DMS153 (cell line): ENCODE data around the gene DXO.
"Not testable (repeated sequence)": the region's sequence is repeated elsewhere in the genome, so short reads cannot be mapped to it uniquely, and the experiment has no call there.

Experiments used
- DNase-seq: peaks from one replicate; lab custom pipeline; 2025; lab: John Stamatoyannopoulos, UW

Gene DXO

GRCh38 chr6:31956796-31957195 is 15.1 kb downstream of the DXO start:
- no peak for DNase-seq

DNA sequence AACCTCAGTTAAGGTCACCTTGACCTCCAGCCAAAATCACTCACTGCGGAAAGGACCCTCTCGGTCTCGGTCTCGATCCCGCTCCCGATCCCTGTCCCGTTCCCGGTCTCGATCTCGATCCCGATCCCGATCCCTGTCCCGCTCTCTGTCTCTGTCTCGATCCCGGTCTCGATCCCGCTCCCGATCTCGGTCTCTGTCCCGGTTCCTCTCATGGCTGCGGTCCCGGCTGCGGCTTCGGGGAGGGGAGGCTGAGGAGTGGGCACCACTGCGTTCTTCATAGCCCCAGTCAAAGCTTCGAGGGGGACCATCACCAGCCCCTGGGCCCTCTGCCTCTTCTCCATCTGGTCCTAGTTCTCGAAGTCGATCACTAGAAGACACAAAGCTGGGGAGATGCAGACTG is 17.4 kb downstream of the DXO start:
- DNase-seq: no peak

- DNase-seq: no peak
Observed at GRCh38 chr6:31952890-31953289, 19.0 kb downstream of the DXO start.

DNA sequence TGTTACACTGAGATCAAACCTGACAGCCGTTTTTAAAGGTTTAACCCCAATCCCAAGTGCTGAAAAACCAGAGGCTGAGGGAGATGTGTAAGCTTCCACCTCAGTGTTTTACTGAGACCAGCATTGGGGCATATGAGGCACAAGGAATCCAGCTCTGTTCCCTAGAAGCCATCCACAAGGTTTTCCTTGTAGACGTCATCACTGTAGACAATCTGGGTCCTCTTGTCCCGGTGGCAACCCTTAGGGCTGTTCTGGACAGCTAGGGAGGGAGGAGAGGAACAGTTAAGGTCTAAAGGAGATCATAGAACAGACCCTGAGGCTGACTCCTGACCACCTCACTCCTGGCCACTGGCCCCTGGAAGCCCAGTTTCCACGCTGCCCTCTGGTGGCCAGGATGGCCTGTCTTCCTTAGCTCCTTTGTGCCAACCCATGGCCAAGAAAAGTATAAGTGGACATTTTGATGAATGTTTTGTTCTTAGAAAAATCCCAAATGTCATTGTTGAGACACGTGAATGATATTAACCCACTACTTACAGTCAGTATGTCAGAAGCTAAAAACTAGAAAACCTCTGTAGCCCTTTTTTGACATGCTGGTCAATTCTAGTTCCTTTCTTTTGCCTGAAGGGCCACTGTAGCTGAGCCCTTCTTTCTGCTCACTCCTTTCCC is 19.7 kb downstream of the DXO start:
- DNase-seq: no peak

GRCh38 chr6:31949926-31950548 is 21.9 kb downstream of the DXO start:
- no peak for DNase-seq

DNA sequence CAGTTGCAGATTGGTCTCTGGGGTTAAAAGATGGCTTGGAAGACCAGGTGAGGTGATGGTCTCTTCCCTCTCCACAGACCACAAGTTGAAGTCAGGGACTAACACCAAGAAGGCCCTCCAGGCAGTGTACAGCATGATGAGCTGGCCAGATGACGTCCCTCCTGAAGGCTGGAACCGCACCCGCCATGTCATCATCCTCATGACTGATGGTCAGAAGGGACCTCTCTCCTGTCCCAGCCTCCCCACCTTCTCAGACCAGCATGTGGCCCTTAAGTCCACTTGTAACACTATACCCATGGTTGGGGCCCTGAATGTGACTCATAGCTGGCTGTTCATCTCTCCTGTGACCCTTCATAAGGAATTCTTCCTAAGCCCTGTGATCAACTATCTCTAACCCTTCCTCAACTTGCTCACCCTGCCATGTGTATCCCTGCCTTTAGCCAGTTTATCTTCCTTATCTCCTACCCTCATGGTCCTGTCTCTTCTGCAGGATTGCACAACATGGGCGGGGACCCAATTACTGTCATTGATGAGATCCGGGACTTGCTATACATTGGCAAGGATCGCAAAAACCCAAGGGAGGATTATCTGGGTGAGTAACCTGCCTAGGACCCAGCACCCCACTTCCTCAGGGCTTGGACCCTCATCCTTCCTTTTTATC is 23.1 kb downstream of the DXO start:
- no peak for DNase-seq

DNA sequence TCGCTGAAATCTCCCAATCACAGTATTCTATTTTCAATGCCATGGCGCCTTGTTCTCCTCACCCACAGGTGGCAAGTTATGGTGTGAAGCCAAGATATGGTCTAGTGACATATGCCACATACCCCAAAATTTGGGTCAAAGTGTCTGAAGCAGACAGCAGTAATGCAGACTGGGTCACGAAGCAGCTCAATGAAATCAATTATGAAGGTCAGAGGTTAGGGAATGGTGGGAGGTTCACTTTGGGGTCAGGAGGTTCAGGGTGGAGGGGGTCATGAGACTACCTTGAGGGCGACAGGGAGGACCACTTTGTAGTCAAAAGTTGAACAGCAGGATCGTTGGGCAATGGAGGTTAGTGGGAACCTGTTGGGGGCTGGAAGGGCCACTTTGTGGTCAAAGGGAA is 23.6 kb downstream of the DXO start:
- DNase-seq: no peak

DNA sequence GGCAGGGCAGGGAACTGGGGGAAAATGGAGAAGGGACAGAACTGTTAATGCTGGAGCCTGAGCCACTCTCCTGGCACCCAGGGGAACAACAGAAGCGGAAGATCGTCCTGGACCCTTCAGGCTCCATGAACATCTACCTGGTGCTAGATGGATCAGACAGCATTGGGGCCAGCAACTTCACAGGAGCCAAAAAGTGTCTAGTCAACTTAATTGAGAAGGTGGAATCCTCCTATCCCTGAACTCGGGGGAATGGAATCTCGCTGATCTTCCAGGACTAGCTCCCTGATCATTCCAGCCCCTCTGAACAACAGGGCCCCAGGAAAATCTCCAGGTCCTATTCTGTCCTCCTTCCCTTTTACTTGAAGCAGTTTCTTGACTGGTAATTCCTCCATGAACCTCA is 24.1 kb downstream of the DXO start:
- no peak for DNase-seq

DNA sequence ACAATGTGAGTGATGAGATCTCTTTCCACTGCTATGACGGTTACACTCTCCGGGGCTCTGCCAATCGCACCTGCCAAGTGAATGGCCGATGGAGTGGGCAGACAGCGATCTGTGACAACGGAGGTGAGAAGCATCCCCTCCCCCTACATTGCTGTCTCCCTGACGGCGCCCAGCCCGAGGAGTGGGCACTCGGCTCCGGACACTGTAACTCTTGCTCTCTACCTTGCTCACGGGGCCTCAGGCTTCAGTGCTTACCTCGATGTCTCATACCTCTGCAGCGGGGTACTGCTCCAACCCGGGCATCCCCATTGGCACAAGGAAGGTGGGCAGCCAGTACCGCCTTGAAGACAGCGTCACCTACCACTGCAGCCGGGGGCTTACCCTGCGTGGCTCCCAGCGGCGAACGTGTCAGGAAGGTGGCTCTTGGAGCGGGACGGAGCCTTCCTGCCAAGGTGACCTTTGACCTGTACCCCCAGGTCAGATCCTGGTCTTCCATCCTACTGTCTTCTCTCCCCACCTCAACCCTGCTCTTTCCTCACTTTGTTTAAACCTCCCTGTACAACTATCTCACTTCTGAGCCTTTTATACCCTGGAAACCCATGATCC is 24.8 kb downstream of the DXO start:
- no peak for DNase-seq

DNA sequence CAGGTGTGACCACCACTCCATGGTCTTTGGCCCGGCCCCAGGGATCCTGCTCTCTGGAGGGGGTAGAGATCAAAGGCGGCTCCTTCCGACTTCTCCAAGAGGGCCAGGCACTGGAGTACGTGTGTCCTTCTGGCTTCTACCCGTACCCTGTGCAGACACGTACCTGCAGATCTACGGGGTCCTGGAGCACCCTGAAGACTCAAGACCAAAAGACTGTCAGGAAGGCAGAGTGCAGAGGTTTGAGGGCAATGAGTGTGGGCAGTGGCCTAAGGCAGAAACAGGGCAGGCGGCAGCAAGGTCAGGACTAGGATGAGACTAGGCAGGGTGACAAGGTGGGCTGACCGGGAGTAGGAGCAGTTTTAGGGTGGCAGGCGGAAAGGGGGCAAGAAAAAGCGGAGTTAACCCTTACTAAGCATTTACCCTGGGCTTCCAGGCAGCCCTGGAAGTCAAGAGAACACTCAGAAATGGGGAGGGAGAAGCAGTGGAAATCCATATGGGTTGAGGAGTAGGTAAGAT is 25.5 kb downstream of the DXO start:
- no peak for DNase-seq

DNA sequence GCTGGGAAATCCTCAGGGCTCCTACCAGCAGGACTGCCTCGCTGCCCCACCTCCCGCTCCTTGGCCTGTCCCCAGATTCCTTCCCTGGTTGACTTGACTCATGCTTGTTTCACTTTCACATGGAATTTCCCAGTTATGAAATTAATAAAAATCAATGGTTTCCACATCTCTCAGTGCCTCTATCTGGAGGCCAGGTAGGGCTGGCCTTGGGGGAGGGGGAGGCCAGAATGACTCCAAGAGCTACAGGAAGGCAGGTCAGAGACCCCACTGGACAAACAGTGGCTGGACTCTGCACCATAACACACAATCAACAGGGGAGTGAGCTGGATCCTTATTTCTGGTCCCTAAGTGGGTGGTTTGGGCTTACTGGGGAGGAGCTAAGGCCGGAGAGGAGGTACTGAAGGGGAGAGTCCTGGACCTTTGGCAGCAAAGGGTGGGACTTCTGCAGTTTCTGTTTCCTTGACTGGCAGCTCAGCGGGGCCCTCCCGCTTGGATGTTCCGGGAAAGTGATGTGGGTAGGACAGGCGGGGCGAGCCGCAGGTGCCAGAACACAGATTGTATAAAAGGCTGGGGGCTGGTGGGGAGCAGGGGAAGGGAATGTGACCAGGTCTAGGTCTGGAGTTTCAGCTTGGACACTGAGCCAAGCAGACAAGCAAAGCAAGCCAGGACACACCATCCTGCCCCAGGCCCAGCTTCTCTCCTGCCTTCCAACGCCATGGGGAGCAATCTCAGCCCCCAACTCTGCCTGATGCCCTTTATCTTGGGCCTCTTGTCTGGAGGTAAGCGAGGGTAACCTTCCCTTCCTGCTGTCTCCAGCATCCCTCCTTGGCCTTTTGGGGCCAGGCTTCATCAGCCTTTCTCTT is 26.2 kb downstream of the DXO start, which contains the start of gene CFB:
Gene CFB (plus strand): TSS at position 589 of the 863 bp plus-strand sequence. CDS start 127 bp downstream, at position 716.
- no peak for DNase-seq

- no peak for DNase-seq
Observed at GRCh38 chr6:31945154-31945506, 26.8 kb downstream of the DXO start.

- DNase-seq: no peak
Observed at GRCh38 chr6:31943742-31944141, 28.2 kb downstream of the DXO start.

- no peak for DNase-seq
Observed at GRCh38 chr6:31940256-31940664, 31.7 kb downstream of the DXO start.

DNA sequence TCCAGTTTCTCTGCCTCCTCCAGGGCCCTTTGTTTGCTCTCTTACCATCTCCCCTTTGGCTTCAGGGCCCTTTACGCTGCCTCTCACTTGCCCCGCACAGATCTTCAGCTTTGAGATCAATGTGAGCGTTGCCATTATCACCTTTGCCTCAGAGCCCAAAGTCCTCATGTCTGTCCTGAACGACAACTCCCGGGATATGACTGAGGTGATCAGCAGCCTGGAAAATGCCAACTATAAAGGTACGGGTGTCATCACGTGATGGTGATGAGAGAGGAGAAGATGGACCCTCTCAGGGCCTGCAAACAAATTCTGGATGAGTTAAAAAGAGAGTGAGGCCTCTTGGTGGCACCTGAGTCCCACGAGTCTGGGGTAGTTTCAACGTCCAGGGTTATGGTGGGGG is 36.1 kb downstream of the DXO start:
- no peak for DNase-seq

DNA sequence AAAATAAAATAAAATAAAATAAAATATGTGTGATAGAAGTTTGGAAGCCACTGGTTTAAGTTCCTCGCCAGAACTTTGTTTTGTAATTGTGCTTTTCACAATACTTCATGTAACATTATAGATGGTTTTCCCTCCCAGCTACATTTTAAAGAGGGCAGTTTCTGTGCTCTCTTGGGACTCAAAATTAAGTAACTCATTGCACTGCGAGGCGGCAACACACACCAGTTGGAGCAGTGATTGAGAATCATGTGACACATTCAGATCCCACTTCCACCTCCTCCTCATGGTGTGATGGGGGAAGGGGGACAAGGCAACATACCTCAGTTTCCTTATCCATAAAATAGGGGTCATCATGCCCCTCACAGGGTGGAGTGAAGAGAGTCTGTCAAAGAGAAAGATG is 36.9 kb downstream of the DXO start:
- no peak for DNase-seq

DNA sequence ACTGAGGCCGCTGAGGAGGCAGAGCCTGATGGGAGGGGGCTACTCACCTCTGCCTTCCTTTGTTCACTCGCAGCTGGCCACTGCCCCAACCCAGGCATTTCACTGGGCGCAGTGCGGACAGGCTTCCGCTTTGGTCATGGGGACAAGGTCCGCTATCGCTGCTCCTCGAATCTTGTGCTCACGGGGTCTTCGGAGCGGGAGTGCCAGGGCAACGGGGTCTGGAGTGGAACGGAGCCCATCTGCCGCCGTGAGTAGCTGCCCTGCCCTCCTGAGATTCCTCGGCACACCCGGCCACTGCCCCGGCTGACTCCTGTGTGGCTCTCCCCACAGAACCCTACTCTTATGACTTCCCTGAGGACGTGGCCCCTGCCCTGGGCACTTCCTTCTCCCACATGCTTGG is 38.4 kb downstream of the DXO start:
- DNase-seq: no peak

DNA sequence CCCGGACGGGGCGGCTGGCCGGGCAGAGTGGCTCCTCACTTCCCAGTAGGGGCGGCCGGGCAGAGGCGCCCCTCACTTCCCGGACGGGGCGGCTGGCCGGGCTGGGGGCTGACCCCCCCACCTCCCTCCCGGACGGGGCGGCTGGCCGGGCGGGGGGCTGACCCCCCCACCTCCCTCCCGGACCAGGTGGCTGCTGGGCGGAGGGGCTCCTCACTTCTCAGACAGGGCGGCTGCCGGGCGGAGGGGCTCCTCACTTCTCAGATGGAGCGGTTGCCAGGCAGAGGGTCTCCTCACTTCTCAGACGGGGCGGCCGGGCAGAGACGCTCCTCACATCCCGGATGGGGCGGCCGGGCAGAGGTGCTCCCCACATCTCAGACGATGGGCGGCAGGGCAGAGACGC is 39.8 kb downstream of the DXO start:
- DNase-seq: not testable (repeated sequence)

- no peak for DNase-seq
Observed at GRCh38 chr6:31930962-31931361, 41.0 kb downstream of the DXO start.

DNA sequence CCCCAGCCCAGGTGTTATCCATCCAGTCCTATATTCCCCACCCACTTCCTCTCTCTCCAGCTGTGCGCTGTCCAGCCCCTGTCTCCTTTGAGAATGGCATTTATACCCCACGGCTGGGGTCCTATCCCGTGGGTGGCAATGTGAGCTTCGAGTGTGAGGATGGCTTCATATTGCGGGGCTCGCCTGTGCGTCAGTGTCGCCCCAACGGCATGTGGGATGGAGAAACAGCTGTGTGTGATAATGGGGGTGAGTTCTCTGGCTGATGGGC is 43.3 kb downstream of the DXO start:
- no peak for DNase-seq

DNA sequence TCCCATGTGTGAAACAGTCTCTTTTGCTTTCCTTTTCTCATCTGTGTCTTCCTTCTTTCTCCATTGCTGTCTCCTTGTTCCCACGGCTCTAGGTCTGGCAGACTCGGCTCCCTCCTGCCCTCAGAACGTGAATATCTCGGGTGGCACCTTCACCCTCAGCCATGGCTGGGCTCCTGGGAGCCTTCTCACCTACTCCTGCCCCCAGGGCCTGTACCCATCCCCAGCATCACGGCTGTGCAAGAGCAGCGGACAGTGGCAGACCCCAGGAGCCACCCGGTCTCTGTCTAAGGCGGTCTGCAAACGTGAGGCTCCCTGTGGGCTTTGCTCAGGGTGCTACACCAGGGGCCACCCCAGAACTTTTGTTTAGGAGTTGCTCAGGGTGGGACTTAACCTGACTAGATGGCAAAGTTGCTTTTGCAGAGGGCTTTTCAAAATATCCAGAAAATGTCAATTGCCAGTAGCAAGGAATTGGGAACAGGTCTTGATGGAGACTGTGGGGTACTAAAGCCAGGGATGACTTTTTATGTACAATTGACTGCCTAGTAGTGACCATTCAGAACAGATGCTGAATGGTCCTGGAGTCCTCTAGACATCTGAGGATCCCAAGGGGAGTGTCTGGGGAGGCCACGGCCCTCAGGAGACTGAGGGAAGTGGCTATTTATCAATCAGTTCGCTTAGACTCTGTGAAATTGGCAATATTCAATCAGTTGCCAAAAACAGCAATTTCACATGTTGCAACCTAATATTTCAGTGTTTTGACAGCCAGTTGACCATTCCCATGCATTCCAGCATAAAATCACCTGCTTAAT is 43.9 kb downstream of the DXO start:
- DNase-seq: no peak
